ENCODE measurements around the gene SLC39A11.

The SLC39A11 gene

GRCh38 chr17:72882426-72882825 lies 210.1 kb downstream of the SLC39A11 start:
- DNase-seq, result no peak

GRCh38 chr17:72879877-72880276 lies 212.6 kb downstream of the SLC39A11 start:
- no peak for DNase-seq

GRCh38 chr17:72878975-72879660 lies 213.4 kb downstream of the SLC39A11 start:
- DNase-seq, result no peak

GRCh38 chr17:72877348-72877747 lies 215.1 kb downstream of the SLC39A11 start:
- DNase-seq, result no peak

GRCh38 chr17:72876413-72876812 lies 216.1 kb downstream of the SLC39A11 start:
- DNase-seq, result no peak

GRCh38 chr17:72875361-72875760 lies 217.1 kb downstream of the SLC39A11 start:
- DNase-seq, result no peak

- no peak for DNase-seq
Observed at GRCh38 chr17:72872396-72872795, 220.1 kb downstream of the SLC39A11 start.

- no peak for DNase-seq
Observed at GRCh38 chr17:72870367-72870985, 222.0 kb downstream of the SLC39A11 start.

GRCh38 chr17:72869630-72870029 lies 222.9 kb downstream of the SLC39A11 start:
- DNase-seq, result no peak

GRCh38 chr17:72865954-72866353 lies 226.5 kb downstream of the SLC39A11 start:
- DNase-seq, result no peak

- DNase-seq, result peak in 1 of 56 donors; percentile 4
Observed at GRCh38 chr17:72863526-72864211, 228.8 kb downstream of the SLC39A11 start.

GRCh38 chr17:72862276-72862999 lies 230.1 kb downstream of the SLC39A11 start:
- DNase-seq, result no peak

GRCh38 chr17:72861811-72862210 lies 230.7 kb downstream of the SLC39A11 start:
- DNase-seq, result no peak

- DNase-seq, result no peak
Observed at GRCh38 chr17:72860778-72861177, 231.7 kb downstream of the SLC39A11 start.

GRCh38 chr17:72858826-72859495 lies 233.5 kb downstream of the SLC39A11 start:
- no peak for DNase-seq

- peak in 13 of 56 donors; percentile 2 to 50 (median 20) for DNase-seq
Observed at GRCh38 chr17:72853440-72854415, 238.8 kb downstream of the SLC39A11 start.

- no peak for DNase-seq
Observed at GRCh38 chr17:72852277-72852938, 240.1 kb downstream of the SLC39A11 start.

GRCh38 chr17:72850410-72851118 lies 241.9 kb downstream of the SLC39A11 start:
- DNase-seq, result no peak

- no peak for DNase-seq
Observed at GRCh38 chr17:72846399-72846798, 246.1 kb downstream of the SLC39A11 start.
